WTC11 (cell line): ENCODE data around the gene SPATA6. TPM values are rescaled to one million over a fixed set of nuclear protein-coding genes. Genes with fewer than 3 reads are reported as not detected.

Experiments used
- ATAC-seq: fragments of 200-7000 bp; cut with Tn5 transposase; 2 replicates; pipeline ENCODE4 v1.10.0; 2021; ENCODE audit warnings: mild to moderate bottlenecking, moderate library complexity
- CTCF ChIA-PET: fragments of 300-600 bp; sonication (Branson Sonifier 250); formaldehyde crosslinking; loops from one replicate; lab custom pipeline; 2021; ENCODE audit warnings: antibody characterized with exemption; lab: Charles Lee
- POLR2A ChIA-PET: fragments of 350-600 bp; sonication (Branson Sonifier 250); formaldehyde crosslinking; loops from one replicate; lab custom pipeline; 2021; ENCODE audit warnings: antibody characterized with exemption; lab: Charles Lee
- DNase-seq: peaks from one replicate; pipeline ENCODE4 v3.0.0; 2021; ENCODE audit warnings: low spot score
- H3K27ac Mint-ChIP-seq: 2 replicates; pipeline ENCODE4 v1.8.0; 2021; ENCODE audit warnings: mixed read lengths
- H3K27me3 Mint-ChIP-seq: 2 replicates; pipeline ENCODE4 v1.8.0; 2021; ENCODE audit warnings: low read depth, mild to moderate bottlenecking, moderate library complexity, mixed read lengths
- H3K36me3 Mint-ChIP-seq: 2 replicates; pipeline ENCODE4 v1.8.0; 2021; ENCODE audit warnings: mixed read lengths
- H3K4me1 Mint-ChIP-seq: 2 replicates; pipeline ENCODE4 v1.8.0; 2022; ENCODE audit warnings: mixed read lengths
- H3K4me3 Mint-ChIP-seq: 2 replicates; pipeline ENCODE4 v1.8.0; 2021; ENCODE audit warnings: mild to moderate bottlenecking, moderate library complexity, mixed read lengths
- H3K9me3 Mint-ChIP-seq: 2 replicates; pipeline ENCODE4 v1.8.0; 2021; ENCODE audit warnings: mixed read lengths
- ATF1 ChIP-seq: sonication (generic); formaldehyde crosslinking; IDR thresholded peaks from 2 replicates; pipeline ENCODE4 v1.8.1; 2023; ENCODE audit warnings: mild to moderate bottlenecking, moderate library complexity, missing genetic modification reagents
- ELF4 ChIP-seq: sonication (generic); formaldehyde crosslinking; IDR thresholded peaks from 2 replicates; pipeline ENCODE4 v1.8.1; 2022; ENCODE audit warnings: low read depth, mild to moderate bottlenecking, moderate library complexity, missing genetic modification reagents
- FOXJ3 ChIP-seq: sonication (generic); formaldehyde crosslinking; IDR thresholded peaks from 2 replicates; pipeline ENCODE4 v1.9.0; 2021; ENCODE audit warnings: missing genetic modification reagents, mild to moderate bottlenecking, borderline replicate concordance
- FOXK1 ChIP-seq: sonication (generic); formaldehyde crosslinking; IDR thresholded peaks from 2 replicates; pipeline ENCODE4 v1.8.0; 2022; ENCODE audit warnings: mild to moderate bottlenecking, moderate library complexity, missing genetic modification reagents
- HMGA2 ChIP-seq: fragments of 250-450 bp; sonication (Bioruptor Pico); IDR thresholded peaks from 2 replicates; pipeline ENCODE4 v1.4.0; 2021; ENCODE audit warnings: mild to moderate bottlenecking, moderate library complexity
- MXD4 ChIP-seq: fragments of 250-450 bp; sonication (Bioruptor Pico); IDR thresholded peaks from 2 replicates; pipeline ENCODE4 v1.8.0; 2021; ENCODE audit warnings: mild to moderate bottlenecking, moderate library complexity, borderline replicate concordance
- NFE2L1 ChIP-seq: sonication (generic); formaldehyde crosslinking; IDR thresholded peaks from 2 replicates; pipeline ENCODE4 v1.8.1; 2023; ENCODE audit warnings: missing genetic modification reagents
- RORB ChIP-seq: fragments of 250-450 bp; sonication (Bioruptor Pico); IDR thresholded peaks from 2 replicates; pipeline ENCODE4 v1.9.0; 2021; ENCODE audit warnings: mild to moderate bottlenecking
- SMAD3 ChIP-seq: sonication (generic); formaldehyde crosslinking; IDR thresholded peaks from 2 replicates; pipeline ENCODE4 v1.8.0; 2022; ENCODE audit warnings: missing genetic modification reagents, mild to moderate bottlenecking, borderline replicate concordance
- SP1 ChIP-seq: sonication (generic); formaldehyde crosslinking; conservative IDR thresholded peaks from 2 replicates; pipeline ENCODE4 v1.8.1; 2022; ENCODE audit warnings: missing genetic modification reagents
- TEAD1 ChIP-seq: sonication (generic); formaldehyde crosslinking; IDR thresholded peaks from 2 replicates; pipeline ENCODE4 v1.8.0; 2022; ENCODE audit warnings: mild to moderate bottlenecking, missing genetic modification reagents
- TEAD4 ChIP-seq: sonication (generic); formaldehyde crosslinking; IDR thresholded peaks from 2 replicates; pipeline ENCODE4 v1.8.0; 2022; ENCODE audit warnings: mild to moderate bottlenecking, missing genetic modification reagents
- ZNF138 ChIP-seq: sonication (generic); formaldehyde crosslinking; conservative IDR thresholded peaks from 2 replicates; pipeline ENCODE4 v1.8.1; 2022; ENCODE audit warnings: mild to moderate bottlenecking, moderate library complexity, missing genetic modification reagents
- total RNA-seq: library from RNA; stranded (reverse); gene quantifications from 3 replicates; pipeline ENCODE4 v1.2.3, GENCODE V29; 2021
- TF ChIP-seq, protein P1 (sequence below): sonication (generic); formaldehyde crosslinking; IDR thresholded peaks from 2 replicates; pipeline ENCODE4 v1.8.1; 2023; ENCODE audit warnings: mild to moderate bottlenecking, missing genetic modification reagents, borderline replicate concordance
- TF ChIP-seq, protein P2 (sequence below): sonication (generic); formaldehyde crosslinking; conservative IDR thresholded peaks from 2 replicates; pipeline ENCODE4 v1.8.1; 2023; ENCODE audit warnings: mild to moderate bottlenecking, low read depth, missing genetic modification reagents, moderate library complexity
- TF ChIP-seq, protein P3 (sequence below): sonication (generic); formaldehyde crosslinking; IDR thresholded peaks from 2 replicates; pipeline ENCODE4 v1.8.1; 2023; ENCODE audit warnings: mild to moderate bottlenecking, missing genetic modification reagents
- TF ChIP-seq, protein P4 (sequence below): sonication (generic); formaldehyde crosslinking; IDR thresholded peaks from 2 replicates; pipeline ENCODE4 v1.8.0; 2022; ENCODE audit warnings: missing genetic modification reagents

Gene SPATA6
- total RNA-seq, 1 experiment from 2014 or later = 17.7 TPM

DNA sequence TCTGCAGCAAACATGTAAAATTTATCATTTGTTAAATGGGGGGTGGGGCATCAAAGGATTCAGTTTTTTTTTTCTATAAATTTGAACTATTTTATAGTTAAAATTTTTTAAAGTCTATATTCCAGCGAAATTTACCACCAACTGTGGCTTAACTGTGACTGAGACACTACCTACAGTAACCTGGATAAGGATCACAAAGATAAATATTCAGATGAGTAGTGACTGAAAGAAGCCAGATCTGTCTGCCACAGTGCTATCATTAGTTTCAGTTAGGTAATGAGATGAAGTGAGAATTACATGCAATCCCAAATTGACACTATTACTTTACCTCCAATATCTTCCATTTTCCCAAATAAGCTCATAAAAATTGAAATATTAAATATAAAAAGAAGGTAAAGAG, 5.4 kb downstream of the SPATA6 start:
- DNase-seq = no peak
- CTCF ChIA-PET = no interaction called here
- Mint-ChIP-seq H3K4me1 (peaks cover 42% of the 10 kb centered on the region), H3K27me3 (no peaks in the 10 kb centered on the region; the same call in 1 of the 2 replicates), H3K27ac (no peak overlapping the region)
- POLR2A ChIA-PET = no interaction called here
- TF ChIP-seq, protein P1, sequence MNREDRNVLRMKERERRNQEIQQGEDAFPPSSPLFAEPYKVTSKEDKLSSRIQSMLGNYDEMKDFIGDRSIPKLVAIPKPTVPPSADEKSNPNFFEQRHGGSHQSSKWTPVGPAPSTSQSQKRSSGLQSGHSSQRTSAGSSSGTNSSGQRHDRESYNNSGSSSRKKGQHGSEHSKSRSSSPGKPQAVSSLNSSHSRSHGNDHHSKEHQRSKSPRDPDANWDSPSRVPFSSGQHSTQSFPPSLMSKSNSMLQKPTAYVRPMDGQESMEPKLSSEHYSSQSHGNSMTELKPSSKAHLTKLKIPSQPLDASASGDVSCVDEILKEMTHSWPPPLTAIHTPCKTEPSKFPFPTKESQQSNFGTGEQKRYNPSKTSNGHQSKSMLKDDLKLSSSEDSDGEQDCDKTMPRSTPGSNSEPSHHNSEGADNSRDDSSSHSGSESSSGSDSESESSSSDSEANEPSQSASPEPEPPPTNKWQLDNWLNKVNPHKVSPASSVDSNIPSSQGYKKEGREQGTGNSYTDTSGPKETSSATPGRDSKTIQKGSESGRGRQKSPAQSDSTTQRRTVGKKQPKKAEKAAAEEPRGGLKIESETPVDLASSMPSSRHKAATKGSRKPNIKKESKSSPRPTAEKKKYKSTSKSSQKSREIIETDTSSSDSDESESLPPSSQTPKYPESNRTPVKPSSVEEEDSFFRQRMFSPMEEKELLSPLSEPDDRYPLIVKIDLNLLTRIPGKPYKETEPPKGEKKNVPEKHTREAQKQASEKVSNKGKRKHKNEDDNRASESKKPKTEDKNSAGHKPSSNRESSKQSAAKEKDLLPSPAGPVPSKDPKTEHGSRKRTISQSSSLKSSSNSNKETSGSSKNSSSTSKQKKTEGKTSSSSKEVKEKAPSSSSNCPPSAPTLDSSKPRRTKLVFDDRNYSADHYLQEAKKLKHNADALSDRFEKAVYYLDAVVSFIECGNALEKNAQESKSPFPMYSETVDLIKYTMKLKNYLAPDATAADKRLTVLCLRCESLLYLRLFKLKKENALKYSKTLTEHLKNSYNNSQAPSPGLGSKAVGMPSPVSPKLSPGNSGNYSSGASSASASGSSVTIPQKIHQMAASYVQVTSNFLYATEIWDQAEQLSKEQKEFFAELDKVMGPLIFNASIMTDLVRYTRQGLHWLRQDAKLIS (CRISPR knock-in tag) = no peak
- TF ChIP-seq ELF4 (CRISPR knock-in tag) = no peak
- TF ChIP-seq TEAD4 (CRISPR knock-in tag) = no peak
- TF ChIP-seq FOXK1 (CRISPR knock-in tag) = no peak
- TF ChIP-seq SMAD3 (CRISPR knock-in tag) = no peak
- TF ChIP-seq HMGA2 (CRISPR knock-in tag) = no peak
- TF ChIP-seq, protein P2, sequence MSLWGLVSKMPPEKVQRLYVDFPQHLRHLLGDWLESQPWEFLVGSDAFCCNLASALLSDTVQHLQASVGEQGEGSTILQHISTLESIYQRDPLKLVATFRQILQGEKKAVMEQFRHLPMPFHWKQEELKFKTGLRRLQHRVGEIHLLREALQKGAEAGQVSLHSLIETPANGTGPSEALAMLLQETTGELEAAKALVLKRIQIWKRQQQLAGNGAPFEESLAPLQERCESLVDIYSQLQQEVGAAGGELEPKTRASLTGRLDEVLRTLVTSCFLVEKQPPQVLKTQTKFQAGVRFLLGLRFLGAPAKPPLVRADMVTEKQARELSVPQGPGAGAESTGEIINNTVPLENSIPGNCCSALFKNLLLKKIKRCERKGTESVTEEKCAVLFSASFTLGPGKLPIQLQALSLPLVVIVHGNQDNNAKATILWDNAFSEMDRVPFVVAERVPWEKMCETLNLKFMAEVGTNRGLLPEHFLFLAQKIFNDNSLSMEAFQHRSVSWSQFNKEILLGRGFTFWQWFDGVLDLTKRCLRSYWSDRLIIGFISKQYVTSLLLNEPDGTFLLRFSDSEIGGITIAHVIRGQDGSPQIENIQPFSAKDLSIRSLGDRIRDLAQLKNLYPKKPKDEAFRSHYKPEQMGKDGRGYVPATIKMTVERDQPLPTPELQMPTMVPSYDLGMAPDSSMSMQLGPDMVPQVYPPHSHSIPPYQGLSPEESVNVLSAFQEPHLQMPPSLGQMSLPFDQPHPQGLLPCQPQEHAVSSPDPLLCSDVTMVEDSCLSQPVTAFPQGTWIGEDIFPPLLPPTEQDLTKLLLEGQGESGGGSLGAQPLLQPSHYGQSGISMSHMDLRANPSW (CRISPR knock-in tag) = no peak
- TF ChIP-seq MXD4 (CRISPR knock-in tag) = no peak
- no peak for TF ChIP-seq NFE2L1
- TF ChIP-seq, protein P3, sequence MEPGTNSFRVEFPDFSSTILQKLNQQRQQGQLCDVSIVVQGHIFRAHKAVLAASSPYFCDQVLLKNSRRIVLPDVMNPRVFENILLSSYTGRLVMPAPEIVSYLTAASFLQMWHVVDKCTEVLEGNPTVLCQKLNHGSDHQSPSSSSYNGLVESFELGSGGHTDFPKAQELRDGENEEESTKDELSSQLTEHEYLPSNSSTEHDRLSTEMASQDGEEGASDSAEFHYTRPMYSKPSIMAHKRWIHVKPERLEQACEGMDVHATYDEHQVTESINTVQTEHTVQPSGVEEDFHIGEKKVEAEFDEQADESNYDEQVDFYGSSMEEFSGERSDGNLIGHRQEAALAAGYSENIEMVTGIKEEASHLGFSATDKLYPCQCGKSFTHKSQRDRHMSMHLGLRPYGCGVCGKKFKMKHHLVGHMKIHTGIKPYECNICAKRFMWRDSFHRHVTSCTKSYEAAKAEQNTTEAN = no peak
- TF ChIP-seq FOXJ3 (CRISPR knock-in tag) = no peak
- no peak for TF ChIP-seq ZNF138
- TF ChIP-seq SP1 = no peak
- TF ChIP-seq RORB (CRISPR knock-in tag) = no peak
- TF ChIP-seq, protein P4, sequence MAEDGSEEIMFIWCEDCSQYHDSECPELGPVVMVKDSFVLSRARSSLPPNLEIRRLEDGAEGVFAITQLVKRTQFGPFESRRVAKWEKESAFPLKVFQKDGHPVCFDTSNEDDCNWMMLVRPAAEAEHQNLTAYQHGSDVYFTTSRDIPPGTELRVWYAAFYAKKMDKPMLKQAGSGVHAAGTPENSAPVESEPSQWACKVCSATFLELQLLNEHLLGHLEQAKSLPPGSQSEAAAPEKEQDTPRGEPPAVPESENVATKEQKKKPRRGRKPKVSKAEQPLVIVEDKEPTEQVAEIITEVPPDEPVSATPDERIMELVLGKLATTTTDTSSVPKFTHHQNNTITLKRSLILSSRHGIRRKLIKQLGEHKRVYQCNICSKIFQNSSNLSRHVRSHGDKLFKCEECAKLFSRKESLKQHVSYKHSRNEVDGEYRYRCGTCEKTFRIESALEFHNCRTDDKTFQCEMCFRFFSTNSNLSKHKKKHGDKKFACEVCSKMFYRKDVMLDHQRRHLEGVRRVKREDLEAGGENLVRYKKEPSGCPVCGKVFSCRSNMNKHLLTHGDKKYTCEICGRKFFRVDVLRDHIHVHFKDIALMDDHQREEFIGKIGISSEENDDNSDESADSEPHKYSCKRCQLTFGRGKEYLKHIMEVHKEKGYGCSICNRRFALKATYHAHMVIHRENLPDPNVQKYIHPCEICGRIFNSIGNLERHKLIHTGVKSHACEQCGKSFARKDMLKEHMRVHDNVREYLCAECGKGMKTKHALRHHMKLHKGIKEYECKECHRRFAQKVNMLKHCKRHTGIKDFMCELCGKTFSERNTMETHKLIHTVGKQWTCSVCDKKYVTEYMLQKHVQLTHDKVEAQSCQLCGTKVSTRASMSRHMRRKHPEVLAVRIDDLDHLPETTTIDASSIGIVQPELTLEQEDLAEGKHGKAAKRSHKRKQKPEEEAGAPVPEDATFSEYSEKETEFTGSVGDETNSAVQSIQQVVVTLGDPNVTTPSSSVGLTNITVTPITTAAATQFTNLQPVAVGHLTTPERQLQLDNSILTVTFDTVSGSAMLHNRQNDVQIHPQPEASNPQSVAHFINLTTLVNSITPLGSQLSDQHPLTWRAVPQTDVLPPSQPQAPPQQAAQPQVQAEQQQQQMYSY (CRISPR knock-in tag) = no peak
- TF ChIP-seq TEAD1 (CRISPR knock-in tag) = no peak
- no peak for TF ChIP-seq ATF1 (CRISPR knock-in tag)
- TF ChIP-seq, all 79 proteins: peak for 0
- H3K9me3 Mint-ChIP-seq = no peaks in the 10 kb centered on the region
- H3K4me3 Mint-ChIP-seq = no peak overlapping the region
- H3K36me3 Mint-ChIP-seq = no peaks in the 10 kb centered on the region
- ATAC-seq = no peak
